Endodermal cell (in vitro differentiated cells): ENCODE results near the gene PDE4D. TPM values are rescaled to one million over a fixed set of nuclear protein-coding genes. Genes with fewer than 3 reads are reported as not detected.

ENCODE experiments used
- DNase-seq: peaks from one replicate; pipeline ENCODE4 v3.0.0-alpha.2; 2017
- H3K27ac ChIP-seq: 2 replicates; pipeline ENCODE4 v1.5.1; 2013; ENCODE audit warnings: mild to moderate bottlenecking, low read depth, low read length, moderate library complexity
- H3K27me3 ChIP-seq: 2 replicates; pipeline ENCODE4 v1.6.1; 2013; ENCODE audit warnings: mild to moderate bottlenecking, low read length, moderate library complexity; ENCODE audit not compliant: insufficient read depth, control insufficient read depth, poor library complexity, severe bottlenecking
- H3K36me3 ChIP-seq: 2 replicates; pipeline ENCODE4 v1.7.0; 2013; ENCODE audit warnings: mild to moderate bottlenecking, low read length, moderate library complexity; ENCODE audit not compliant: control insufficient read depth, insufficient read depth
- H3K4me1 ChIP-seq: one replicate; pipeline ENCODE4 v1.7.0; 2013; ENCODE audit warnings: low read length; ENCODE audit not compliant: control insufficient read depth, insufficient read depth
- H3K4me3 ChIP-seq: 2 replicates; pipeline ENCODE4 v1.5.1; 2013; ENCODE audit warnings: mild to moderate bottlenecking, low read length, moderate library complexity
- H3K9ac ChIP-seq: 2 replicates; pipeline ENCODE4 v1.6.1; 2013; ENCODE audit warnings: mild to moderate bottlenecking, low read length, moderate library complexity; ENCODE audit not compliant: poor library complexity, severe bottlenecking; ENCODE audit errors: extremely low read depth
- H3K9me3 ChIP-seq: 2 replicates; pipeline ENCODE4 v1.6.1; 2013; ENCODE audit warnings: mild to moderate bottlenecking, low read length, moderate library complexity; ENCODE audit not compliant: control insufficient read depth
- H3K27ac Mint-ChIP-seq: 2 replicates; pipeline ENCODE4 v1.8.0; 2020; ENCODE audit warnings: mixed read lengths
- H3K27me3 Mint-ChIP-seq: 2 replicates; pipeline ENCODE4 v1.8.0; 2021; ENCODE audit warnings: mild to moderate bottlenecking, mixed read lengths; ENCODE audit not compliant: insufficient read depth
- H3K36me3 Mint-ChIP-seq: 2 replicates; pipeline ENCODE4 v1.8.0; 2020; ENCODE audit warnings: low read depth, mixed read lengths
- H3K4me1 Mint-ChIP-seq: 2 replicates; pipeline ENCODE4 v1.8.0; 2020; ENCODE audit warnings: mixed read lengths
- H3K4me3 Mint-ChIP-seq: 2 replicates; pipeline ENCODE4 v1.8.0; 2020; ENCODE audit warnings: mild to moderate bottlenecking, moderate library complexity, mixed read lengths
- H3K9me3 Mint-ChIP-seq: 2 replicates; pipeline ENCODE4 v1.8.0; 2020; ENCODE audit warnings: mild to moderate bottlenecking, mixed read lengths
- WGBS, 2 experiments: methylation state at CpG; one replicate each; pipeline versions ENCODE4 v1.1.5 to v1.1.7; 2013; ENCODE audit warnings: missing lambda C conversion rate in 2 of 2, mixed read lengths in 1 of 2; ENCODE audit not compliant: insufficient coverage in 1 of 2, insufficient read length in 1 of 2; 5-methylcytosine and 5-hydroxymethylcytosine counted together
- total RNA-seq, 2 donors: library from RNA; stranded (reverse); fragmentation: NEBNext Ultra II Directional in 1 of 2; extraction: Animal tissue kit (Norgen Biotek cat#: 25700) in 1 of 2; gene quantifications; 2 replicates in 1 of 2; 3 replicates in 1 of 2; pipeline ENCODE4 v1.2.1, GENCODE V29; 2021
- TF ChIP-seq, protein P1 (sequence below): fragments of 200-600 bp; sonication (generic); conservative IDR thresholded peaks from 2 replicates; pipeline ENCODE4 v1.5.0; 2021; ENCODE audit warnings: antibody characterized with exemption, mild to moderate bottlenecking

Gene PDE4D
- total RNA-seq, 2 donors from 2014 or later: 9.2 to 11.4 TPM

DNA sequence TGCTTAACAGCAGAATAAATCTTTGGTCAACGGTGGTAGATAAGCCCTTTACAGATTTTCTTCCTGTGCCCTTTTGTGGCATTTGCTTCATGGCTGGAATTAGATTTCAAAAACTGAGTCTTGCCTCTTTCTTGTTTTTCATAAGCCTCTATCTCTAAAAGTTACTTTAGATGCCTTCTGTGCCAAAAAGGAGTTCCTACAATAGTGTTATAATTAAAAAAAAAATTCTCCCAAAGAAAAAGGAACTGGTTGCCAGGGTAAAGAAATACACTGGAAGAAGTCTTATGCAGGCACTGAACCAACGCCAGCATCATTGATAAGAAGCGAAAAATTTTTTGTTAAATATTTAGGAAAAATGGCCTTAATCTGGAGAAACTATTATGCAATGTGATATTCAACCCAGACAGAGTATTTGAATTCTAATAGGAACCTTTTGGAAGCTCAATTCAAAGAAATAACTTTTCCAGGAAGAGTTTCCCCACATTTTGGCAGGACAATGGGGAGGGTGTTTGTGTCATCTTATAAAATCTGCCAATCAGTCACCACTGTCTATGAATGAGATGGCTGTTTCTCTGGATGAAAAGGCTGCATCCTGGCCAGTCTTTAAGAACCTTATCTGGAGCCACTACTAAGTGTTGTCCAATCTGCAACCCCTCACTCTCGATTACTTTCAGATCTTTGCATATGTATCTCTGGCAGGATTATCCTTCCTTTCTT, 608.1 kb downstream of the PDE4D start:
- no peak for DNase-seq
- no peaks in the 10 kb centered on the region for H3K9me3 ChIP-seq
- H3K27ac ChIP-seq: no peak overlapping the region
- H3K36me3 ChIP-seq: no peaks in the 10 kb centered on the region
- no peak overlapping the region for H3K4me3 Mint-ChIP-seq
- no peaks in the 10 kb centered on the region for H3K27me3 ChIP-seq
- no peaks in the 10 kb centered on the region for H3K36me3 Mint-ChIP-seq
- no peaks in the 10 kb centered on the region for H3K9me3 Mint-ChIP-seq
- no peak overlapping the region for H3K9ac ChIP-seq
- no peak overlapping the region for H3K4me3 ChIP-seq
- 91 to 94% methylated on average over 4 of the region's 4 CpGs for WGBS, 2 experiments
- H3K4me1 Mint-ChIP-seq: peaks cover 22% of the 10 kb centered on the region
- H3K27me3 Mint-ChIP-seq: peaks cover 7% of the 10 kb centered on the region
- TF ChIP-seq, protein P1, sequence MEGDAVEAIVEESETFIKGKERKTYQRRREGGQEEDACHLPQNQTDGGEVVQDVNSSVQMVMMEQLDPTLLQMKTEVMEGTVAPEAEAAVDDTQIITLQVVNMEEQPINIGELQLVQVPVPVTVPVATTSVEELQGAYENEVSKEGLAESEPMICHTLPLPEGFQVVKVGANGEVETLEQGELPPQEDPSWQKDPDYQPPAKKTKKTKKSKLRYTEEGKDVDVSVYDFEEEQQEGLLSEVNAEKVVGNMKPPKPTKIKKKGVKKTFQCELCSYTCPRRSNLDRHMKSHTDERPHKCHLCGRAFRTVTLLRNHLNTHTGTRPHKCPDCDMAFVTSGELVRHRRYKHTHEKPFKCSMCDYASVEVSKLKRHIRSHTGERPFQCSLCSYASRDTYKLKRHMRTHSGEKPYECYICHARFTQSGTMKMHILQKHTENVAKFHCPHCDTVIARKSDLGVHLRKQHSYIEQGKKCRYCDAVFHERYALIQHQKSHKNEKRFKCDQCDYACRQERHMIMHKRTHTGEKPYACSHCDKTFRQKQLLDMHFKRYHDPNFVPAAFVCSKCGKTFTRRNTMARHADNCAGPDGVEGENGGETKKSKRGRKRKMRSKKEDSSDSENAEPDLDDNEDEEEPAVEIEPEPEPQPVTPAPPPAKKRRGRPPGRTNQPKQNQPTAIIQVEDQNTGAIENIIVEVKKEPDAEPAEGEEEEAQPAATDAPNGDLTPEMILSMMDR: no peak
- H3K4me1 ChIP-seq: no peaks in the 10 kb centered on the region
- no peak overlapping the region for H3K27ac Mint-ChIP-seq

GRCh38 chr5:59282726-59283125, 610.8 kb downstream of the PDE4D start:
- Mint-ChIP-seq H3K4me1 (peaks cover 12% of the 10 kb centered on the region), H3K4me3 (no peak overlapping the region), H3K27ac (no peak overlapping the region), H3K27me3 (peaks cover 3% of the 10 kb centered on the region), H3K36me3 (no peaks in the 10 kb centered on the region), H3K9me3 (no peaks in the 10 kb centered on the region)
- Histone ChIP-seq H3K9me3 (no peaks in the 10 kb centered on the region), H3K36me3 (no peaks in the 10 kb centered on the region), H3K27ac (no peak overlapping the region), H3K4me1 (no peaks in the 10 kb centered on the region), H3K4me3 (no peak overlapping the region), H3K9ac (no peak overlapping the region), H3K27me3 (no peaks in the 10 kb centered on the region)
- WGBS, 2 experiments: 92% methylated on average over 1 of the region's 1 CpG; no CpG with 5 or more reads in 1 of the 2 experiments
- TF ChIP-seq, protein P1: no peak
- DNase-seq: no peak

GRCh38 chr5:59279979-59280378, 613.5 kb downstream of the PDE4D start:
- Mint-ChIP-seq H3K4me3 (no peak overlapping the region), H3K27me3 (peaks cover 2% of the 10 kb centered on the region), H3K4me1 (peaks cover 16% of the 10 kb centered on the region), H3K27ac (no peak overlapping the region), H3K36me3 (no peaks in the 10 kb centered on the region), H3K9me3 (no peaks in the 10 kb centered on the region)
- no peaks in the 10 kb centered on the region for H3K36me3 ChIP-seq
- no peak for DNase-seq
- H3K9me3 ChIP-seq: no peaks in the 10 kb centered on the region
- no peak overlapping the region for H3K4me3 ChIP-seq
- TF ChIP-seq, protein P1: no peak
- no peaks in the 10 kb centered on the region for H3K27me3 ChIP-seq
- no peak overlapping the region for H3K27ac ChIP-seq
- 100% methylated on average over 2 of the region's 2 CpGs; no CpG with 5 or more reads in 1 of the 2 experiments for WGBS, 2 experiments
- H3K4me1 ChIP-seq: no peaks in the 10 kb centered on the region
- no peak overlapping the region for H3K9ac ChIP-seq
